OCI-LY1 (cell line): Measurements from ENCODE around the gene PLA2G1B.

ENCODE experiments used
- H2AFZ ChIP-seq: fragments of 200-600 bp; sonication (generic), shearing (Covaris generic); 2 replicates; pipeline ENCODE4 v1.6.0; 2014; ENCODE audit warnings: antibody characterized with exemption, mild to moderate bottlenecking, low read length
- H3F3A ChIP-seq: fragments of 200-600 bp; sonication (generic), shearing (Covaris generic); 2 replicates; pipeline ENCODE4 v1.6.0; 2014; ENCODE audit warnings: mild to moderate bottlenecking, antibody characterized with exemption, low read length, moderate library complexity; ENCODE audit not compliant: insufficient read depth
- H3K27ac ChIP-seq: fragments of 200-600 bp; sonication (generic); 2 replicates; pipeline ENCODE4 v1.5.1; 2014; ENCODE audit warnings: low read length, mixed run types, mild to moderate bottlenecking, low read depth; ENCODE audit not compliant: poor library complexity, severe bottlenecking
- H3K27me3 ChIP-seq: fragments of 200-600 bp; sonication (generic); 2 replicates; pipeline ENCODE4 v1.6.0; 2014; ENCODE audit warnings: antibody characterized with exemption, mild to moderate bottlenecking, low read length, moderate library complexity; ENCODE audit not compliant: insufficient read depth
- H3K36me3 ChIP-seq: fragments of 200-600 bp; sonication (generic); 2 replicates; pipeline ENCODE4 v1.6.1; 2014; ENCODE audit warnings: mild to moderate bottlenecking, antibody characterized with exemption, low read length, moderate library complexity, mixed read lengths; ENCODE audit not compliant: insufficient read depth
- H3K4me1 ChIP-seq: fragments of 200-600 bp; sonication (generic); 2 replicates; pipeline ENCODE4 v1.5.1; 2014; ENCODE audit warnings: mild to moderate bottlenecking, low read length, moderate library complexity; ENCODE audit not compliant: insufficient read depth, severe bottlenecking
- H3K4me2 ChIP-seq: fragments of 200-600 bp; sonication (generic), shearing (Covaris generic); 2 replicates; pipeline ENCODE4 v1.6.1; 2014; ENCODE audit warnings: low read length
- H3K4me3 ChIP-seq: fragments of 200-600 bp; sonication (generic); 2 replicates; pipeline ENCODE4 v1.5.1; 2014; ENCODE audit warnings: low read length, low read depth, mild to moderate bottlenecking, mixed read lengths; ENCODE audit not compliant: poor library complexity, severe bottlenecking
- H3K79me2 ChIP-seq: fragments of 200-600 bp; shearing (Covaris generic); 2 replicates; pipeline ENCODE4 v1.6.1; 2016; ENCODE audit warnings: mixed run types, low read length, mixed read lengths; ENCODE audit not compliant: insufficient read depth
- H3K9ac ChIP-seq: fragments of 200-600 bp; sonication (generic), shearing (Covaris generic); 2 replicates; pipeline ENCODE4 v1.6.1; 2014; ENCODE audit warnings: mild to moderate bottlenecking, low read length, mixed read lengths
- H3K9me2 ChIP-seq: fragments of 200-600 bp; sonication (generic), shearing (Covaris generic); 2 replicates; pipeline ENCODE4 v1.6.1; 2014; ENCODE audit warnings: low read depth, mild to moderate bottlenecking, low read length, mixed read lengths
- H3K9me3 ChIP-seq: fragments of 200-600 bp; shearing (Covaris generic); 2 replicates; pipeline ENCODE4 v1.6.1; 2014; ENCODE audit warnings: low read length, mixed read lengths
- H4K20me1 ChIP-seq: fragments of 200-600 bp; sonication (generic), shearing (Covaris generic); 2 replicates; pipeline ENCODE4 v1.6.0; 2016; ENCODE audit warnings: mild to moderate bottlenecking, low read length; ENCODE audit not compliant: insufficient read depth
- CTCF ChIP-seq: fragments of 200-600 bp; sonication (generic), shearing (Covaris generic); IDR thresholded peaks from 2 replicates; pipeline ENCODE4 v1.5.1; 2017; ENCODE audit warnings: mild to moderate bottlenecking, antibody characterized with exemption, low read length, moderate library complexity, mixed read lengths
- EZH2 ChIP-seq: fragments of 200-600 bp; sonication (generic), shearing (Covaris generic); IDR thresholded peaks from 2 replicates; pipeline ENCODE4 v1.8.0; 2017; ENCODE audit warnings: borderline replicate concordance, mixed run types, mild to moderate bottlenecking, antibody characterized with exemption, low read length, moderate library complexity, mixed read lengths

The PLA2G1B gene

DNA sequence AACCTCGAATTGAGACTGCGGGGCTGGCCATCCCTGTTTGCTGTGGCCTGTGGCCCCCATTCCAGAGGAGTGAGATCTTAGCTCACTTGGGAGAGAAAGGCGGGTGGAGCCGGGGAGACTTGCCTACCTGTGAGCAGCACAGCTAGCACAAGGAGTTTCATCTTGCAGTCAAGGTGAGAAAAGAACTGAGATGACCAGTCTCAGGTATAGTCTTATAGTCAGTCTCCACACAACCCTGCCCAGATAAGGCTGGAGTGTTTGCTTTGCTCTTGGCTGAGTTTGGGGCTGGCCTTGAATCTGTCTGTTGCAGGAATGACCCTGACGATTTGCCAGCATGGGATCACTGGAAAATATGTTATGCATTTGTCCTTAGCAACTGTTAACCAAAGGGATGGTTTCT, at the start of gene PLA2G1B:
Gene PLA2G1B, minus strand, starts transcription at position 187 of the 400 bp plus-strand sequence. Its CDS starts 26 bp downstream, at position 161.
- Histone ChIP-seq H3K9me3 (no peaks in the 10 kb centered on the region), H3K4me1 (peaks cover 5% of the 10 kb centered on the region), H3K9me2 (no peaks in the 10 kb centered on the region), H2AFZ (no peak within 1 kb of the TSS), H4K20me1 (no peaks in the 10 kb centered on the region), H3K36me3 (no peaks in the 10 kb centered on the region), H3K9ac (no peak within 1 kb of the TSS), H3K4me3 (no peak within 1 kb of the TSS), H3K79me2 (no peaks in the 10 kb centered on the region), H3F3A (no peaks in the 10 kb centered on the region), H3K4me2 (no peak within 1 kb of the TSS), H3K27me3 (no peaks in the 10 kb centered on the region), H3K27ac (no peak within 1 kb of the TSS)
- TF ChIP-seq EZH2: no peak
- no peak for TF ChIP-seq CTCF

GRCh38 chr12:120376934-120377572, 49.5 kb upstream of the PLA2G1B start:
- TF ChIP-seq EZH2: no peak
- Histone ChIP-seq H3K4me3 (no peak overlapping the region), H3K79me2 (no peaks in the 10 kb centered on the region), H4K20me1 (no peaks in the 10 kb centered on the region), H3F3A (no peaks in the 10 kb centered on the region), H2AFZ (no peak overlapping the region), H3K9me3 (no peaks in the 10 kb centered on the region), H3K27me3 (no peaks in the 10 kb centered on the region; the same call in 1 of the 2 replicates), H3K4me1 (no peaks in the 10 kb centered on the region), H3K4me2 (no peak overlapping the region), H3K9ac (no peak overlapping the region), H3K36me3 (no peaks in the 10 kb centered on the region), H3K27ac (no peak overlapping the region), H3K9me2 (no peaks in the 10 kb centered on the region)

GRCh38 chr12:120376416-120376815, 48.8 kb upstream of the PLA2G1B start:
- Histone ChIP-seq H3K79me2 (no peaks in the 10 kb centered on the region), H3K4me3 (no peak overlapping the region), H3K9me3 (no peaks in the 10 kb centered on the region), H3K9ac (no peak overlapping the region), H3F3A (no peaks in the 10 kb centered on the region), H2AFZ (no peak overlapping the region), H3K36me3 (no peaks in the 10 kb centered on the region), H3K27ac (no peak overlapping the region), H3K27me3 (no peaks in the 10 kb centered on the region; the same call in 1 of the 2 replicates), H3K9me2 (no peaks in the 10 kb centered on the region), H3K4me2 (no peak overlapping the region), H3K4me1 (no peaks in the 10 kb centered on the region), H4K20me1 (no peaks in the 10 kb centered on the region)
- no peak for TF ChIP-seq CTCF
- no peak for TF ChIP-seq EZH2

DNA sequence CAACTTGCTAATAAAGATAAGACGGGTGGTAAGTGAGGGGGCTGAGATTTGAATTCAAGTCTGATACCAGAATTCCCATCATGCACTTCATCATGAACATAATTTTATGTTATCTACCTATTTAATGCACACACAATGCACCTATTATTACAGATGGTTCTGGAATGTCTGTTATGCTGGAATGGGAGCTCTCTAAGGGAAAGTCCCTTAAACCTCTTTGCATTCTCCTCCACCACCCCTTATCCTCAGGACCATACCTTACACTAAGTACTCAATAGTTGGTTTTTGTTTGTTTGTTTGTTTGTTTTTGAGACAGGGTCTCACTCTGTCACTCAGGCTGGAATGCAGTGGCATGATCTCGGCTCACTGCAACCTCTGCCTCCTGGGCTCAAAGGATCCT, 48.4 kb upstream of the PLA2G1B start:
- Histone ChIP-seq H3K4me2 (no peak overlapping the region), H3K79me2 (no peaks in the 10 kb centered on the region), H3K9me3 (no peaks in the 10 kb centered on the region), H3F3A (no peaks in the 10 kb centered on the region), H2AFZ (no peak overlapping the region), H4K20me1 (no peaks in the 10 kb centered on the region), H3K4me3 (no peak overlapping the region), H3K9me2 (no peaks in the 10 kb centered on the region), H3K27ac (no peak overlapping the region), H3K27me3 (peaks cover 3% of the 10 kb centered on the region), H3K36me3 (no peaks in the 10 kb centered on the region), H3K9ac (no peak overlapping the region), H3K4me1 (no peaks in the 10 kb centered on the region)
- TF ChIP-seq EZH2 (no peak), CTCF (no peak)
